AG04450 (cell line): ENCODE results near the gene ZC3H4. TPM values are rescaled to one million over a fixed set of nuclear protein-coding genes. Genes with fewer than 3 reads are reported as not detected.

ENCODE experiments used
- CTCF ChIA-PET: fragments of 300-600, 350-600 bp; formaldehyde crosslinking; extraction: SDS; loops from one replicate; lab custom pipeline; 2022; ENCODE audit warnings: antibody characterized with exemption, inconsistent platforms; lab: Charles Lee
- POLR2A ChIA-PET: fragments of 350-600 bp; formaldehyde crosslinking; extraction: SDS; loops from one replicate; lab custom pipeline; 2021; ENCODE audit warnings: antibody characterized with exemption, inconsistent platforms; lab: Yijun Ruan, JAX
- DNase-seq: peaks from one replicate; pipeline ENCODE4 v3.0.0-alpha.2; 2011; ENCODE audit warnings: low read depth, low spot score
- H3K27ac ChIP-seq: one replicate; pipeline ENCODE4 v1.5.1; 2012; ENCODE audit warnings: low read depth, low read length, control low read depth
- H3K27me3 ChIP-seq: one replicate; pipeline ENCODE4 v1.6.0; 2012; ENCODE audit warnings: low read length; ENCODE audit not compliant: control insufficient read depth, insufficient read depth
- H3K4me3 ChIP-seq: 2 replicates; pipeline ENCODE4 v1.5.1; 2011; ENCODE audit warnings: mild to moderate bottlenecking, low read depth, low read length, control low read depth
- H3K9me3 ChIP-seq: 2 replicates; pipeline ENCODE4 v1.5.1; 2012; ENCODE audit warnings: low read length; ENCODE audit not compliant: control insufficient read depth, insufficient read depth
- polyA plus RNA-seq: library from polyadenylated mRNA; depleted of rRNA; stranded (reverse); fragments of >200 nt; gene quantifications from 2 replicates; pipeline ENCODE4 v1.2.3, GENCODE V29; 2011
- TF ChIP-seq, protein P1 (sequence below): IDR thresholded peaks from 2 replicates; pipeline ENCODE4 v1.5.1; 2011; ENCODE audit warnings: low read depth, low read length, control low read depth, inconsistent platforms

ZC3H4 gene
- polyA plus RNA-seq, 1 experiment = 4.9 TPM

DNA sequence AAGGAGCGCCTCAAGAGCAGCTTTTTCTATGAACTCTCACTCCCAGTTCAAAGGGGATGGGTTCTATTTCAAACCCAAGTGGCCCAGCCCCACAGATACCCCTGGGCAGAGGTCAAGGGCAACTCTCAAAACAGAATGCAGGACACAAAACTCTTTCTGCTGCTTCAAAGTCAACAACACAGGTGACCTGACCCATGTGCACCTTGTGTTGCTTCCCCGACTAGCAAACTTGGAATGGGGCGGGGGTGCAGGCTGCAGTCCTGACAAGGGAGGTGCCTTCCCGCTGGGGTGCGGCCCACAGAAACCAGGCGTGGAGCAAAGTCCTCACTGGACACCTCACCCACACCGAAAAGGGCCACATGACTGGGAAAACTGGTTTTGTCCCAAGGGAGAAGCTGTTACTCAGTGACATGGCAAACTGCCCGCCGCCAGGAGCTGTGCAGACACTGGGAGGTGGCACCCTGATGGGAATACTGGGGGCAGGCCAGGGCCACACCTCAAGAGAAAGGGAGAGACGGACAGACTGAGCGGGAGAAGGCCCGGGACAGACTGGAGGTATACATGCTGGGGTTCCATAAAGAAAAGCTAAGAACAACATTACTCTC, 17.4 kb downstream of the ZC3H4 start:
- POLR2A ChIA-PET = no interaction called here
- H3K4me3 ChIP-seq = no peak overlapping the region
- no peak overlapping the region for H3K27ac ChIP-seq
- H3K9me3 ChIP-seq = no peaks in the 10 kb centered on the region
- no peak for DNase-seq
- H3K27me3 ChIP-seq = no peaks in the 10 kb centered on the region
- CTCF ChIA-PET = interaction anchor here (0.8 to 1.5 kb wide), 4 partner anchors 17 to 115 kb away, joined by 3 to 4 read pairs (median 4); no protein-coding TSS in a partner anchor
- TF ChIP-seq, protein P1, sequence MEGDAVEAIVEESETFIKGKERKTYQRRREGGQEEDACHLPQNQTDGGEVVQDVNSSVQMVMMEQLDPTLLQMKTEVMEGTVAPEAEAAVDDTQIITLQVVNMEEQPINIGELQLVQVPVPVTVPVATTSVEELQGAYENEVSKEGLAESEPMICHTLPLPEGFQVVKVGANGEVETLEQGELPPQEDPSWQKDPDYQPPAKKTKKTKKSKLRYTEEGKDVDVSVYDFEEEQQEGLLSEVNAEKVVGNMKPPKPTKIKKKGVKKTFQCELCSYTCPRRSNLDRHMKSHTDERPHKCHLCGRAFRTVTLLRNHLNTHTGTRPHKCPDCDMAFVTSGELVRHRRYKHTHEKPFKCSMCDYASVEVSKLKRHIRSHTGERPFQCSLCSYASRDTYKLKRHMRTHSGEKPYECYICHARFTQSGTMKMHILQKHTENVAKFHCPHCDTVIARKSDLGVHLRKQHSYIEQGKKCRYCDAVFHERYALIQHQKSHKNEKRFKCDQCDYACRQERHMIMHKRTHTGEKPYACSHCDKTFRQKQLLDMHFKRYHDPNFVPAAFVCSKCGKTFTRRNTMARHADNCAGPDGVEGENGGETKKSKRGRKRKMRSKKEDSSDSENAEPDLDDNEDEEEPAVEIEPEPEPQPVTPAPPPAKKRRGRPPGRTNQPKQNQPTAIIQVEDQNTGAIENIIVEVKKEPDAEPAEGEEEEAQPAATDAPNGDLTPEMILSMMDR = no peak

DNA sequence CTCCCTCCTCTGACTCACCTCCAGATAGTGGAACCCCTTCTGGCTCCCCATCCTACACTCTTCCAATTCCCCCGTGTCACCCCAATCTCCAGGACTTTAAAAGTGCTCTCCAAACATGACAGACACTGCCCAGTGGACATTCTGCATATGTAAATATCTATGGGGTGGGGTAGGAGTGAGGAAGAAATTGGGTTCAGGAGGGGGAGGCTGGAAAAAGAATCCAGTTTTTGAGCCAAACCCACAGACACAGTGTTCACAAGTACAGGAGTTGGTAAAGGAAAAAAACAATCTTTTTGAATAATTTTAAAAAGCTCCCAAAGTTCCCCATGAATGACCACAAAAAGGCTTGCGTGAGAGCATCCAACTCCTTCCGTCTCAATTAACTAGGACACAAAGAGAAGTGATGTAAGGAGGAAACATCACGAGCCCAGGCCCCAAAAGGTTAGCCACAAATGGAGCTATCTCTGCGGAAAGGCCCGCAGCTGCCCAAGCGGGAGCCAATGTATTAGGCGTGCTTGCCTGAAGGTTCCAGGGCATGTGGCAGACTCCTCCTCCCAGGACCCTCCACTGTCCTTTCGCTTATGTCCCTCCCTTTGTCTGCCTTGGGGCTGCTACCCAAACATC, 18.0 kb downstream of the ZC3H4 start:
- H3K27me3 ChIP-seq = no peaks in the 10 kb centered on the region
- H3K27ac ChIP-seq = peak overlapping the region; percentile 11
- H3K4me3 ChIP-seq = no peak overlapping the region
- ChIA-PET POLR2A (no interaction called here), CTCF (interaction anchor here (0.8 to 0.9 kb wide), 2 partner anchors 16 to 30 kb away, joined by 3 to 4 read pairs; no protein-coding TSS in a partner anchor)
- TF ChIP-seq, protein P1 = no peak
- H3K9me3 ChIP-seq = no peaks in the 10 kb centered on the region
- DNase-seq = no peak

DNA sequence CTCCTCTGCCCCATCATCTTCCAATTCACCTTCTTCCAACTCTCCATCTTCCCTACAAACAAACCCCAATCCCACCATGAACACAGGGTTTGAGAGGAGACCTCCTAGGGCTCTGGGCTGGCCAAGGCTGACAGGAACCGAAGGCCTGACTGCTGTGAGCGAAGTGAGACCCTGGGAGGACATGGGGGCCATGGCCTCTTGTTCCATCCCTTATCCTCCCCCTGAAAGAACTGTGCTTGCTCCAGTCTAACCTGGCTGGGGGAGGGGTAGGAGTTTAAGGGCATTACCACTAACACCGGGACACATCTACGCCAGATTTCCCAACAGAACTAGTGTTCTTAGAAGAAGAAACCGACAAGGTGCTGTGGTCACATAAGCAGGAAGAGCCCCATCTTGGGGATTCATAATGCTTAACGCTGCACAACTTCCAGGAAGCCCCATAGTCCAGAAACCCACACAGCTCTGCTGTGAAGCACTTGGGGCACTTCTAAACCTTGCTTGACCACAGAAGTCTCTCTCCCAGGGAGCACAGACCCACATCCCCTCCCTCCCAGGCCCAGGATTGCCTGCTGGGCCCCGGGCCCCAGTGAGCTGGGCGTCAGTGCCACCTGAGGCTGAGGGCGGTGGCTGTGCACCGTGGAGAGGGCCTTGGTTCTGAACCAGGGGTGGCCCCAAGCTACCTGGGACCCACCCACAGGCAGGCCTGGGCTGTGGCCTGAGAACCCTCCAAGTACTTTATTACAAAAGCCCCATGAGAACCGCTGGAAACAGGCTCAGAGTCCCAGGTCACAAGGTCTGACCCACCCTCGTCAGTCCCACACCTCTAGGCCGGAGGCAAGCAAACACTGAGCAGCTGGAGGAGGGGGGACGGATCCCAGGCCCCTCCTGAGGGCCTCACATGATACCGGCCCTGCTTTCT, 18.8 kb downstream of the ZC3H4 start:
- TF ChIP-seq, protein P1 = no peak
- Histone ChIP-seq H3K27me3 (no peaks in the 10 kb centered on the region), H3K9me3 (no peaks in the 10 kb centered on the region), H3K4me3 (no peak overlapping the region), H3K27ac (peak overlapping the region; percentile 11)
- ChIA-PET CTCF (interaction anchor here (0.9 kb wide), 1 partner anchor 15 kb away, joined by 4 read pairs; no protein-coding TSS in a partner anchor), POLR2A (no interaction called here)
- DNase-seq = no peak

DNA sequence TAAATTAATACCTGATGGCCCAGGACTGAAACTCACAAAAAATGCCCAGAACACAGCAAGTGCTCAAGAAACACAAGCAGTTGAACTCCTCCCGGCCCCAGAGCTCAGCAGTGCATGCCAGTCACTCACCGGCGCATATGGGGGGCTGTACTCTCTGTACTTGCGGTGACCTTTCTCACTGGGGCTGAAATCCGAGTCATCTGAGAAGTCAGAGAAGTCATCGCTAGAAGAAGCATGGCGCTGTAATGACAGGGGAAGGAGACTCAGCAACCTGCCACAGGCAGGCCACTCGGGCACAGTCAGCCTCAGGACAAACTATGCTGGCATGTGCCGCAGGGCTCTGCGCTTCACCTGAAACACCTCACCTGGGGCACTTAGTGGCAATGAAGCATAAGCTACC, 19.7 kb downstream of the ZC3H4 start:
- TF ChIP-seq, protein P1 = no peak
- DNase-seq = no peak
- POLR2A ChIA-PET = no interaction called here
- Histone ChIP-seq H3K9me3 (no peaks in the 10 kb centered on the region), H3K27ac (no peak overlapping the region), H3K4me3 (no peak overlapping the region), H3K27me3 (no peaks in the 10 kb centered on the region)
- CTCF ChIA-PET = no interaction called here
